HEK293T (cell line): ENCODE results near the gene MCCD1.

Experiments
- HDGF ChIP-seq: fragments of 450-650 bp; IDR thresholded peaks from 2 replicates; pipeline ENCODE4 v1.6.1; 2017; ENCODE audit warnings: antibody characterized with exemption, borderline replicate concordance
- ZNF384 ChIP-seq: fragments of 450-650 bp; IDR thresholded peaks from 2 replicates; pipeline ENCODE4 v1.6.1; 2016

- no peak for TF ChIP-seq HDGF
- TF ChIP-seq ZNF384, result no peak
These were observed 2.4 kb downstream of the MCCD1 start for GRCh38 chr6:31531162-31531561.
